Inflammatory macrophage treated with lipopolysaccharide for 4 hours (primary cell): Measurements from ENCODE around the gene TCAIM.

Experiments used
- DNase-seq: peaks from one replicate; pipeline ENCODE4 v3.0.0-alpha.2; 2020

The TCAIM gene

DNA sequence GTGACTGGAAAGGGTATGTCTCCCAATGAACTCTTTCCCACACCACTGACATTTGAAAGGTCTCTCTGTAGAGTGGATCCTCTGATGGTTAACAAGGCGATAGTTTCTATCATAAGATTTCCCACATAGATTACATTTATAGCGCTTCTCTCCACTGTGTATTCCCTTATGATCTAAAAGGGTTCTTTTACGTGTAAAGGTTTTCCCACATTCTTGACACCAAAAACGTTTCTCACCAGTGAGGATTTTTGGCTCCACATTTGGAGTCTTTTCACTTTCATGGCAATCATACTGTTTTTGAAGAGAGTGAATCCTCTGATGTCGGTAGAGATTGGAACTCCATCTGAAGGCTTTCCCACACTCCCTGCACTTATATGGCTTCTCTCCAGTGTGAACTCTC lies 108.4 kb downstream of the TCAIM start:
- DNase-seq = no peak

DNA sequence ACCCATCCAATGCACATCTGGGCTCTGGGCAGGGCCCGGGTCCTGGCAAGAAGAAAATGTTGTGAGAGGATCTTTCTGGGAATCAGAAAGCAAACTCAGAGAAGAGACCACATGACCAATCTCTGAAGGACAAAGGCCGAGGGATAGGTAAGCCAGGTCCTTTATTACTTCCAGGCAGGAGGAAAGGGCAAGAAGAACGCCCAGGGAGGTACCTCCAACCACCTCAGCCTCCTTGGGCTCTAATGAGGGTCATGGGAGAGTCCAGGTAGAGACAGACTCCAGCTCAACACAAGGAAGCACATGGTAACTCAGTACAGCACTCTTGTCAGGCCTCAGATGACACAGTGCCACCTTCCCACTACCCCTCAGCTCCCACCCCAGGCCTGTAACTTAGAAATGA lies 112.9 kb downstream of the TCAIM start:
- no peak for DNase-seq

DNA sequence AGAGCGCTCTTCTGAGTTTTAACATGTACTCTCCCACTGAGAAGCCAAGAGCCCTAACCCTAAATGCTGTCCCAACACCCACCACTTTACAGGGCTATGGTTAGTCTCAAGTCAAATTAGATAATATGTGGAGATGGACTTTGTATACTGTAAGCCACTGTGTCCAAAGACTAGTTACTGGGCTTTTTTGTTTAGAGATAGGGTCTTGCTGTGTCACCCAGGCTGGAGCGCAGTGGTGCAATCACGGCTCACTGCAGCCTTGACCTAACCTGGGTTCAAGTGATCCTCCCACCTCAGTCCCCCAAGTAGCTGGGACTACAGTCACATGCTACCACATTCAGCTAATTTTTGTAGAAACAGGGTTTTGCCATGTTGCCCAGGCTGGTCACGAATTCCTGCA lies 115.7 kb downstream of the TCAIM start:
- no peak for DNase-seq

GRCh38 chr3:44455318-44455717 lies 116.8 kb downstream of the TCAIM start:
- DNase-seq = no peak
